Measurements from ENCODE around the gene ENTREP1.
A peak's percentile ranks its signal among the peaks of the same experiment; 100 is the strongest.

ENTREP1 gene

DNA sequence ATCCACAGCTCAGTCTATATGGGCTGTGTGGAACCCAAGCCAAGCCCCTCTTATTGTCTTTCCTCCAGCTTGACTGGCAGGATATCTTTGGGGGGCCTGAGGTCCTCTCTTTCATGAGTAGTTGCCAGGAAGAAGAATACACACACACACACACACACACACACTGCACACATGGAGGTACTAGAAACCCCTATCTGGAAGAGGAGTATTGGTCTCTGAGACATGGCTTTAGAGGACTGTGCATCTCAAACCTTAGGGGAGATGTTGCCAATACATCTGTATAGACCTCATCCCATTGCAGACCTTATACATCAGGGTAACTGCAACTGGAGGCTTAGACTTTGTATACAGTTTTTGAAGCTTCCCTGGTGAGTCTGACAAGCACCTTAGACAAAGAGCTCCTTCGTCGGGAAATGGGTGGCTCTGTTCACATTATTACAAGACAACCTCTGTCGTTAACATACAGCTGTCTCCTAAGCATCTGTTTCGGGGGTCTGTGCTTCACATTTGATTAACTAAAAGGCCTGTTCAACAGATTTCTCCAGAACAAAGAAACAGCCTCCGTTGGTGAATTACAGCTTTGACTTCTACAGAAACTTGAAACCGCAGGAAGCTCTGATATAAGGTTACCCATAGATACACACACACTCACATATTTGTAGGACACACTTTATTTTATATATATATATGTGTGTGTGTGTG is 5.5 kb upstream of the ENTREP1 start:
- DNase-seq = no peak

DNA sequence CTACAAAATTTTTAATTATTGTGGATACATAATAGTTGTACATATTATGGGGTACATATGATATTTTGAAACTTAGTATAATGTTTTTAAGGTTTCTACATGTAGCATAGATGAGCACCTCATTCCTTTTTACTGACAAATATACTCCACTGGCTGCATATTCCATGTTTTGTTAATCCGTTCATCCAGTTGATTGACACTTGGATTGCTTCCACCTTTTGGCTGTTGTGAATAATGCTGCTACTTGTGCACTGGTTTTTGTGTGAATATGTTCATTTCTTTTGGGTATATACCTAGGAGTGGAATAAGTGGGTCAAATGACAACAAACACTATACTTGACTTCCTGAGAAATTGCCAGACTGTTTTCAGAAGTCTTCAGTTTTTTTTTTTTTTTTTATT is 2.8 kb upstream of the ENTREP1 start:
- DNase-seq = no peak

DNA sequence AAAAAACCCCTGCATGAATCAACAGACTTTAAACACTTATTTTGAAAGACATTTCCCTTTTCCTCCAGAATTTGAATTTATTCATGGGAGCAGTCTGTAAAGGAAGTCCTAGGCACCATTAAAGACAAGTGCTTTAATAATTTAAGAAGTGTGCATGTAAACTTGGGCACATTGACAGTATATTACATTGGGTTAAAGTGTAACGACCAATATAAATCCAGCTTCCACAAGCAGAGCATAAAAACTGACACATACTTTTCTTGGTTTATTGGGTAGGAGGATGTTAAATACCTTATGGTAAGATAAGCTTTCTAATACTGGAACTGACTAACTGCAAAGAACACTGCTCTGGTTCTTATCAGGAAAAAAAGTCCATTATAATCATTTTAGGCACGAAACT is 1.2 kb upstream of the ENTREP1 start:
- no peak for DNase-seq

DNA sequence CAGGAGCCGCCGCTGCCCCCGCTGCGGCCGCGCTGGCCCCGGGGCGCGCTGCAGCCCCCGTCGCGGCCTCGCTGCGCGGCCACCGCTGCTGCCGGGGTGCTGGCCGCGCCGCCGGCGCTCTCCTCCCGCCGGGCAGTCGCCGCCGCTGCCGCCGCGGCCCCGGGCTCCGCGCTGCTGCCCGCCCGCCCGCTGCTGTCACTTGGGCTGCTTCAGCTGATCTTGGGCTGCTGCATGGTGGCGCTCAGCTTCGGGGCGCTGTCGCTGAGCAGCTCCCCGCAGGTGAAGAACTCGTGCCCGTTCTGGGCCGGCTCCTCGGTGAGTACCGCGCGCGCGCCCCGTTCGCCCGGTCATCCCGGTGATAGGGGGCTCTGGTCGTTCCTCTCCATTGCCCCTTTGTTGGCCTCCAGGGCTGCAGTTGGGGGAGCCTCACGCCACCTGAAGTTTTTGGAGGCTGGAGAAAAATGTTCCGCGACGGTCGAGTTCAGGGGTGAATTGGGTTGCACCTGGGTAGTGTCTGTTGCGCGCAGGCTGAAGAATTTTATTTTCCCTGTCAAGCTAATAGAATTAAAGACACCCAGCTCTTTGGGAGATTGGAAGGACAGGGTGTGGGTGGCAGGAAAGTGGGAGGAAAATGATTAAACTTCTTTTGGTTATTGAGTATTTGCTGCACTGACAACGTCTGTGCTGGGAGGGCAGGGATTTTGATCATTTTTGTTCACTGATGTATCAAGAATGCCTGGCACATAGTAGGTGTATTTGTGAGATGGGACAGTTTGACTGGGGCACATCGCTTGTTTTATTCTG is 596 bp downstream of the ENTREP1 start:
- peak; percentile 21 to 28 for DNase-seq

DNA sequence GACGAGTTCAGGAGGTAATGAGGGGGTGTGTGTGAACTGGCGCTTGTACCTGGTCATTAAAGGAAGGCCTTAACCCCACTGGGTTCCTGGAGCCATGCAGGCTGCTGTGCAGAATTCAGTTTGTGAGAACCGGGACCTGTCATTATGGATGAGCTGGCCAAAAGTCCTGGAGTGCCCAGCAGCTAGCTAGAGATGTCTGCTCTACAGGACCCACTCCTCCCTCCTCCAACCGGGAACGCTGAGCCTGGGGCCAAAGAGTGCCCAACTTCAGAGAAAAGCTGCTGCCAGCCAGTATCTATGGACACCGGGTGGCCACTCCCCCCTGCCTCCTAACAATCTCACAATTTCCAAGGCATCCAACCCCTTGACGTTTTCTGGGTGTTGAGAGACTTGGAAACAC is 1.2 kb downstream of the ENTREP1 start:
- DNase-seq = no peak

DNA sequence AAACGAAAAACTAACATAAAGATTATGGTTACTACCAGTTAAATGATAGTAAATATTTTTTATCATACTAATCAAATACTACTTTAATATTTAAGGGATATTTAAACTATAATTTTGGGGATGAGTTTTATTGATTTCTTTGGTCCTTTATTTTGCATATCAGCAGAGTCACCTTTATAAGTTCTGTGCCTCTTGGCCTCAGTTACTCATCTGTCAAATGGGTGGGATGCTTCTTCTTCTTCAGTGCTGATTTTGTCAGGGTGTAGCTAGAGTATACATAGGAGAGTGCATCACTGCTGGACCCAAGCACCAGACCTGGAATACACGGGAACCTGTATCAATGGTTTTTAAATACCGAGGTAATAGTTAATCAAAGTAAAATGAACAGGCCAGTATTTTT is 5.6 kb downstream of the ENTREP1 start:
- DNase-seq = no peak

DNA sequence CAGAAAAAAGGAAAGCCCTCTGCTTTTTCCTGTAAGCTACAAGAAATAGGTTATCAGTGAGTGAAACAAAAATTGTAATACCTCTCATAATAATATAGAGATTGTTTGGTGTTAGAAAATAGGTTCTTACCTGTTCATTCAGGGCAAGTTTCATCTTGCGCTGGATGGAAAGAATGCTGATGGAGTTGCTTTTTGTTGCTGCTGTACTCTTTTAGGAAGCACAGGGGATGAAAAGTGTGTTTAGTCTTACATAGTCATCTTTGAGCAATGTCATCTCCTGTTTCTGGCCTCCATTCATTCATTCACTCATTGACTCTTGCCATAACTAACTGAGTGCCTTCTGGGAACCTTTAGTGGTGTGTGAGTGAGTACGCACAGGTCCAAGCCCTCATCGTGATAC is 6.4 kb downstream of the ENTREP1 start:
- DNase-seq = no peak

DNA sequence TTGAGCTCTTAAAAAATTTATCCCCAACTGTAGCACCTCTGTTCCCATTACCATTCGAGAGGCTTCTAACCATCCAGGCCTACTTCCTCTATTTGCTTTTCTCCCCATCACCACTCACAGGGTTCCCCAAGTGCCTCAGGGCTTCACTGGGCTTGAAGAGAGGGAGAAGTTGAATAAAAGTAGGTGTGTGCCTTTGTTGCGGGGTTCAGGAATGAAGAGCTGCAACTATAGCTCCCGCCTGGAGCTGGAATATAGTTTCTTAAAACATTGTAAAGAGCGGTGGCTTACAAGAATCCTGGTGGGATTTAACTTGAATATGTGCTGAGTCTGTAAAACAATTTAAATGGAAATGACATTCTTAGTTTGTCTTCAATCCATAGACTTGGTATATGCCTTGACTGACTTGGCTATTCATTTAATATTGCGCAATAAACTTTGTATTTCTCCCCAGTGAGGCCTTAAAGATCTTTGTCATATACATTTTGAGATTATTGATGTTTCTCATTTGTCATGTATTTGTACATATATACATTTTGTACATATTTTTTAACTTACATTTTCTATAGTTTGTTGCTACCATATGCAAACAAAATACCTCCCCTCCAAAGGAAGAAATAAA is 7.2 kb downstream of the ENTREP1 start:
- DNase-seq = no peak

DNA sequence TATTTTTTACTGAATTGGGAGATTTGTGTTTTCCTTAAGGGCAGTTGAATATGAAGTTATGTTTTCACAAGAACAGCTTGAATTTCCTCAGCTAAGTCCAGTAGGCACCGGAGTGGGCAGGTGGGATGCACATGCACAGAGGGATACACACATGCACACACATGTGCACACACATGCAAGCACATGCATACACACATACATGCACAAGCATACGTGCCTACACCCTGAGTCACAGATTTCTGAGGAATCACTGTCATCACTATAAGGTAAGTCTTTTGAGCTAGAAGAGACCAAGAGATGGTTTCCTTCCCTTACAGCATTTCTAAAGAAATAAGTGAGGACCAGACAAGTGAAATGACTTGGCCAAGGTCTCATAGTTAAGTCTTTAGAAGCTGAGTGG is 8.7 kb downstream of the ENTREP1 start:
- DNase-seq = no peak

DNA sequence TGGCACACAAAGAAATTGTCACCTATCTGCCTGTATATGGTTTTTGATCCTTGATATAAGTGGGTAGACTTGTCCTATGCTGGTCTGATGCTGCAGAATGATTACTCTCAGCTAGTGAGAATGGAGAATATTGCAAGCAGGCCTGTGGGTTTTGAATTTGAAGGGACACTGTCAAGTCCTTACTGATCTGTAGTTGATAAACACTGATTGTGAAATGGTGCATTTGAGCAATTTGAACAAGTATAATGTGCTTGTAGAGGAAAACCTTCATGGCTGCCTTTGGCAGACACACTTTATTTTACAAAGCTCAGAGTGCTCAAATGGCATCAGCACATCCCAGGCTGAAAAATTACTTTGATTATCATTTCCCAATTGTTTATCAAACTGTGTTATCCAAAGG is 9.3 kb downstream of the ENTREP1 start:
- no peak for DNase-seq

DNA sequence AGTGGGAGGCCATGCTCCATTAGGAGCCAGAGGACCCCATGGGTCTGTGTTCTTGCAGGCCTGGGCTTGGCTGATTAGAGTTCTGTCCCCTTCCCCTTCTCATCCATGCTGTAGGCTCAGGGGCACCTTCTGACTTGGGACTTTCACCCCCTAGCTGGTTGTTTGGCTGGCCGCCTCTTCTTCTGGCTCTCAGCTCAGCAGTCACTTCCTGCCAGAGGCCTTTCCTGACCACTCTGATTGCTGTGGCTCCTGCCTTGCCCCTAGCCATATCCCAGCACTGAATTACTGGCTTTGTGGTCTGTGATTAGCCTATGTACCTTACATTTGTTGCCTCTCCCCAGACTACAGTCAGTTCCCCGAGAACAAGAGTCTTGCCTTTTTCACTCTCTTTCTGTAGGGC is 14.6 kb downstream of the ENTREP1 start:
- no peak for DNase-seq

DNA sequence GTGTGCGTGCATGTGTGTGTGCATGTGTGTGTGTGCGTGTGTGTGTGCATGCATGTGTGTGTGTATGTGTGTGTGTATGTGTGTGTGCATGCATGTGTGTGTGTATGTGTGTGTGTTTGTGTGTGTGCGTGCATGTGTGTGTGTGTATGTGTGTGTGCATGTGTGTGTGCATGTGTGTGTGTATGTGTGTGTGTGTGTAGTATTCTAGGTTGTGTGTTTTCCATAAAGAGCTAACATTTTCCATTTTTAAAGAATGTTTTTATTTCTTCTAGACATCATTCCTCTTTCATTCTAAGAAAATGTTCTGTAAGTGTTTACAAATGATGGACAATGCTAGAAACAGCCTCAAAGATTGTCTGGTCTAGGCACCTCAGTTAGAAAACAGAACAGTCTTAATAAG is 15.6 kb downstream of the ENTREP1 start:
- DNase-seq = no peak

DNA sequence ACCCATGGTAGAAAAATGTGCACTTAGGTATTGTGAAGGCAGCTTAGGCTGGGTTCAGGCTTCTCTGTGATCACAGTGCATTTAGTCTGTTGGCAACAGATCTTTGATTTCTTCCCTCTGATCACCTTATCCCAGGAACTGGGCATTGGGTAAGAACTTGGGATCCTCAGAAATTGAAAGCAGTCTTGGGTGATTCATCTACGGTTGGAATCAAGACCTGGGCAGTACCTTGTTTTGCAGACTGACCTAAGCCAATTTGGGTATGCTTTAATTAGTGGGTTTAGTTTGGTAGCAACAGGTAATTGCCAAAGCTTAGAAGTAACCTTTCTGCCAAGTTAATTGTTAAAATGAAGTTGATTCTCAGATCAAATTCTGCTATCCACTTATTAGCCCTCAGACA is 17.8 kb downstream of the ENTREP1 start:
- no peak for DNase-seq

DNA sequence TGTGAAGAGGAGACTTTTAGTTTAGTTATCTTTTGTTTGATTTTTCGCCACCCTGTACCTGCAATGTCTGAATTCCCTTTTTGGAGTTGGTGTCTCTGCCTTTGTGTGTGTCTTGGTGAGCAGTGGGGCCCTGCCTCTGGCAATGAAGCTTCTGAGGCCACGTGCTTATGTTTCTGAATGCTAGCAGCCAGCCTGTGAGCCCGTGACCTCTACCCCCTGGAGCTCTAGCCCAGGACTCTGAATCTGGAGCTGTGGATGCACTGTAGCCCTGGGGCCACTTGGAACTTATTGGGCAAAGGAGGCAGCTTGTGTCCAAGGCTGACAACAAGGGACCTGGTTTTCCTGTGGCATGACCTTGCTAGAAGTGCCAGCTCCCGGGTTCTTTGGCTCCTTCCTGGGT is 19.4 kb downstream of the ENTREP1 start:
- no peak for DNase-seq

DNA sequence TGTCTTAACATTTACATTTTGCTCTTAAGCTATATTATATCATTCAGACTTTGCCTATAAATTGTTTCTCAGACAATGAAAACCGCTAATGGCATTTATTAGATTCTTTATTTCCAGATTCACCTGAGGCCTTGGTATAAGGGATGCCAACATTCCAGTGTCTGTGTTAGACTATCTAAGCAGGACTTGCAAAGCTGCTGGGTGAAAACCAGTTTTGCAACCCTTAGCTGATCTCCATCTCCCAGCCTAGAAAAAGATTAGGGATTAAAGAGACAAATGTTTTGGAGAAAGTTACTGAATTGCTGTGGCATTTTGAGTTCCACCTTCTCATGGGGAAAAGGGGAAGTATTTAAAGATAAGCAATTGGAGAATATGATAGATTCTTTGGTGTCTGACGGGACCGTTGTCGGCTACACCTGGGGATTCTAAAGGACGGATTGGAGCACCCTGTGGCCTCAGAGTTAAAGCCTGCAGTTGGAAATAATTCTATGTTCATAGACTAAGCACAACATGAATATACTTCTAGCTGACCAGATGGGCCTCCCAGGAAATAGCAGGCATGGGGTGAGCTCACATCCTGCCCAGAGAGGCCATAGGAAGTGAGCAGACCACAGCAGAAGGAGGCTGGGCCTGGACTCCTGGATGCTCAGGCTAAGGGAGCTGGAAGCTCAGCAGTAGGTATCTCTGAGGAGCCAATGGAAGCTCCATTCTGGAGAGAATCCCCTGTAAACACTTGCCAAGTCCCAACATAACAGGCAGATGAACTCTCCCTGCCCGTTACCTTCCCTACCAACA is 21.8 kb downstream of the ENTREP1 start:
- DNase-seq = no peak

DNA sequence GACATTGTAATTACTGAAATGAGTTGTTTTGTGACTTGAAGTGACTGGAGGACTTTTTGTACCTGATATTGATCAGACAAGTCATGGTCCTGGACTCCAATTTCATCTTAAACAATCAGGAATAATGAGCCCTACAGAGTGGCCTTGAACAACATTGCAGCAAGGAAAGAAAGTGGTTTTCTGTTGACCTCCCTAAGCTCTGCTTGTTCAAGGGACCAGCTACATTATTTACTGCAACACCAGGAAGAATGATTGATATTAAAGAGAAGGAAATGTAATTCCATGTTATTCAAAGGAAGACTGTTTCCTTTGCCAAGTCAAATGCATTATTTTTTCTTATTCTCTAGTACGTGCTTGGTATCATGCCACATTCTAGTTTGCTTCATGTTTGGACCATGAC is 22.6 kb downstream of the ENTREP1 start:
- no peak for DNase-seq

DNA sequence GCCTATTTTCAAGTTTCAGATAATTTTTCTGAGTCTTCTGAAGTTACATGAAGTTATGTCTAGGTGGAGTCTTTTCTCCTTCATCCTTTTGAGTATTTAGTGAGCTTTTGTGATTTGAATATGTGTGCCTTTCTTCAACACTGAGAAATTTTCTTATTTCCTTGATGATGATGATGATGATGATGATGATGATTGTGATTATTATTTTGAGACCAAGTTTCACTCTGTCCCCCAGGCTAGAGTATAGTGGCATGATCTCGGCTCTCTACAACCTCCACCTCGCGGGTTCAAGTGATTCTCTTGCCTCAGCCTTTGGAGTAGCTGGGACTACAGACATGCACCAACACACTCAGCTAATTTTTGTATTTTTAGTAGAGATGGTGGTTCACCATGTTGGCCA is 26.2 kb downstream of the ENTREP1 start:
- DNase-seq = no peak

DNA sequence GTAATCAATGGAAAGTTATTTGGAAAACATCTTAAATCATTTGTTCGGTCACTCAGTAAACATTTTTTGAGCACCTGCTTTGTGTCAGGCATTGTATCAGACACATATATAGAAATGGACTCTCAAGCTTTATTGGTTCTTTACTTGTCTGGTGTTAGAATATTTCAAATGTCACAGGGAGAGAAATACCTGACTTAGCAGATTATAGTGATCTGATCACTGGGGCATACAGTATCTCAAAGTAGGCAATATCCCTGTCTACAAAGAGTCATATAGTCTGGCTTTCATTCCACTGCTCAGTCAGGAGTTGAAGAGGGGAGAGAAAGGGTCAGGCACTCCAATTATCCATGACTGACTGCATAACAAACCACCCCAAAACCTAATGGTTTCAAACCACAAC is 30.2 kb downstream of the ENTREP1 start:
- DNase-seq = no peak

DNA sequence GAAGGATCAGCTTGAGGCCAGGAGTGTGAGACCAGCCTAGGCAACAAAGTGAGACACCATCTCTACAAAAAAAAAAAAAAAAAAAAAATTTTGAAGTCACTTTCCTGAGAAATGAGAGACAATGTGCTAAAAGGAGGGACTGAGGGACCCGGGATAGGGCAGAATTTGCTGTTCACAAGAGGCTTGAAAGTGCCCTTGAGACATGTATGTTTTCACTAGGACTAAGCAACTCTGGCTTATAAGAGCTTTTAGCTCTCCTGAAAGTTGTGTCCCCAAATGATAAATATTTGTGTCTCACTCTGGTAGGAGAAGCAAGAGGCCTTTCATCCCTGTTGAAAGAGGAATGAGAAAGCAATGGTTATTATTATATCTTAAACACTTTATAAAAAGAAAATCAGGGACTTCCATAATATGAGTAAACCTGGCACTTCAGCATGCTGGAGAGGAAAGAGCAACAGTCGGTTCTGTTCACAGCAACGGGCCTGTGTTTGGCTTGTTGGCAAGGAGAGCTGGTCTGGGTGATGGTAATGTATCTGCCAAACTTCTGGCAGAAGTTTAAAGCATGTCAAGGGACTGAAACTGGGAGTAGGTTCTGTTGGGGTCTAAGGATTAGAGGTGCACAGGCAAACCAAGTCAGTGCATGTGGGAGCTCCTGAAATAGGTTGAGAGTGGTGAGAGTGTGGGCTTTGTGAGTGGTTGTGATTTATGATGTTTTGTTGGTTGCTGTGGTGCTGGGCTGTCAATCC is 32.2 kb downstream of the ENTREP1 start:
- no peak for DNase-seq

DNA sequence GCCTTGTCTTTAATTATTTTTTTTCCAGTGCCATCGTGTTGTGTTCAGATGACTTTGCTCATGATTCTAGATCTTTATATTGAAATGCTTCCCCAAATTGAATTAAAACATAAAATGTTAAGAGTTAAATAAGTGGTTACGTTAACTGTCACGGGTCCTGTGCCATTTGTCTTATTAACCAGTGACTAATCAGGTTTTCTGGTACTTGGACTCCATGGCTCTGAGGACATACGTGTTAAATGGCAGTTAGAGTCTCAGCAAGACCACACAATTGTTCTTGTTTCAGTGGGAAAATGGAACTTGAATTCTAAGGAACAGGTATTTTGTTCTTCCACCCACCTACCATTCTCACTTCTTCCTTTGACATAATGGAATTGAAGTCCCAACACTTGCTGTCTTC is 32.8 kb downstream of the ENTREP1 start:
- DNase-seq = no peak

DNA sequence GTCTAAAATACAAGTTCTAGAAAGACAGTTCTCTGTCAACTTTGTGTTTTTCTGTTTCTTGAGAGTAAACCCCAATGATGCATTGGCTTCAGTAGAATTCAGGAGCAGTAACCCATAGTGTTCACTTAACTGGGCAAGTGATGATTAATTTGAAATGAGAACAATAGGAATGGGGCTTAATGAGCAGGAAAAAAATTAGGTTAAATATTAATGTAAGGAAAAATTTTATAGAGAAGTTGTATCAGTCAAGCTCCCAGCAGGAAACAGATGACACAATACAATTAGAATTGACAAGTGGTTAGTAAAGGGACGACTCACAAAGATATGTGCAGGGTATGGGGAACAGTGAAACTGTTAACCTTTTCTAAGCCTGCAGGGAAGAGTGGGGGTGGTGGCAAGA is 38.2 kb downstream of the ENTREP1 start:
- no peak for DNase-seq

DNA sequence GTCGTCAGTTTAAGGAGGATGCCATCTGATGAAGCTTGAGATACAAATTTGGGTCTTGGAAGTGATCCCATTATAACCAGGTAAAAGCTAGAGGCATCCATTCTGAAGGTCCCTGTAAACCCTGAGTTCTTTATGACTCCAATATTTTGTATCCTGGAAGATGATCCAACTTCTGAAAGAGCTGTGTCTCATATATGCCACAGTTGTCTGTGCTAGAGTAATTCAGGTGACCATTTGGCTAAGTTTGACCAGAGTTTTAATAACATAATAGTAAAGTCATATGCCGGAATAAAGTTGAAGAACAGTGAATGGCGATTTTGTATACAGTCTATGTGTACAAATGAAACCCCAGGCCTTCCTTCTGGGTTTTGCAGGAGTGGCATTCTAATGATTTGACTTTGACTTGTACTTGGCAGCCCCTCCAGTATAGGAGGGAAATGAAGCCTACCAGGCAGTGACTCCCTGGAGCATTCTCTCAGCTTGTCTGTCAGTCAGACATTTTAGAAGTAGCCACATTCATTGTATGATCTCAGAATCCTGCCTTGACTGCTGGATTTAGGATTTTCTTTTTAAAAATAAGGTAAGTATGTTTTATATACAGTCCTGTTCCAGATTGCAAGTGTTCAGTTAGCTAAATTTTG is 39.6 kb downstream of the ENTREP1 start:
- DNase-seq = no peak
